Superior temporal gyrus (tissue), 1 donor: ENCODE measurements around the gene ACTR1B.
"Not testable (repeated sequence)": the region's sequence is repeated elsewhere in the genome, so short reads cannot be mapped to it uniquely, and the experiment has no call there.

Experiments
- DNase-seq: peaks from one replicate; pipeline ENCODE4 v3.0.0-alpha.2; 2016; ENCODE audit errors: extremely low spot score

ACTR1B gene

DNA sequence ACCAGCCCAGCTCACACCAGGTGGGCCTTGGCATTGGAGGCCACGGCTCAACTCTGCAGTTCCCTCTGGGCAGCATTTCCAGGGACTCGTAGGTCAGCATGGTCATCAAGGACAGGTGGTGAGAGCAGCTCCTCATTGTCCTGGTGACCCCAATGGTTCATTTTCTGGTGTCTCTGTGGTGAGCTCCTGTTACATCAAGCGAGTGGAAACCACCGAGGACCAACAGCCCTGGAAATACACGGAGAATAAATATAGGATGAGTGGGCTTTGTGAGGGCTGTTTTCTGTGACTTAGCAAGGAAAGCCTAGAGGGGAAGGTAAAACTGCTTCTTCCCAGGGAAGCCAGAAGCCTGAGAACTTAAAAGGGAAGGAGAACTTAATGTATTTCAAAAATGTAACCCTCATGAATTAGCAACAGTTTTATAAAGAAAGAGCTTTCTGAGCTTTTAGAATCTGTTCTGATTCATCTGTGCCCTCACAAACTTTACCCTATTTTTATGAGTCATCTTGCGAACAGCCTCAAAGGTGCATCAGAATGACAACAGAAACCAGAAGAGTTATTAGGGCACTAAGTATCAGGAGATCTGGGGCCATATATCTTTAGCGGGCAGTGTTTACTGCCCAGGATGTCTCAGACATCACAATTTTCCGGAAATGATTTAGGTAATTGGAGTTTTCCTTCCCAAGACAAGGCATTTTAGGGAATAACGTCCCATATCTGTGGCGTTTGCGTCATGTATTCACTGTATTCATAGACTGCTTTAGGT is 24.4 kb upstream of the ACTR1B start:
- no peak for DNase-seq

DNA sequence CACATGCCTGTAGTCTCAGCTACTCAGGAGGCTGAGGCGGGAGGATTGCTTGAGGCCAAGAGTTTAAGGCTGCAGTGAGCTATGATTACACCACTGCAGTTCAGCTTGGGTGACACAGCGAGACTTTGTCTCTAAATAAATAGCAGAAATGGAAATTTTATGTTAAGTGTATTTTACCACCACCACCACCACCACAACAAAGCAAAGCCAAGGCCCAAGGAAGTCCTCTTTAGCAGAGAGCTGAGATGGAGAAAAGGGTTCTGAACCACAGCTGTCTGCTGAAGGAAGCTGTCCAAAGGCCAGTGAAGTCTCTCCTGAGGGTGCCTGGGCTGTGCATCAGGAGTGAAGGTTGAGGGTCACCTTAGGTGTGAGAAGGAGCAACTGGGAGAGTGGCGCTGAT is 23.4 kb upstream of the ACTR1B start:
- not testable (repeated sequence) for DNase-seq

DNA sequence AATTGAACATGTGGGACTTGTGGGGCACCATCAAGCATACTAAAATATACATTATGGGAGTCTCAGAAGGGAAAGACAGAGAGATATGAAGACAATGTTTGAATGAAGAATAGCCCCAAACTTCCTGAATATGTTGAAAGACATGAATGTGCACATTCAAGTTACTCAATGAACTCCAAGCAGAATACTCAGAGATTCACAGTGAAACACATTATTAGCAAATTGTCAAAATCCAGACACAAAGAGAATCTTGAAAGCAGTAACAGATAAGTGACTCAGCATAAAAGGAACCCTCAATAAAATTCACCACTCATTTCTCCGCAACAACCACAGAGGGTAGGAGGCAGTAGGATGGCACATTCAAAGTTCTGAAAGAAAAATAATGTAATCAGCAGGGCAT is 14.5 kb upstream of the ACTR1B start:
- no peak for DNase-seq

DNA sequence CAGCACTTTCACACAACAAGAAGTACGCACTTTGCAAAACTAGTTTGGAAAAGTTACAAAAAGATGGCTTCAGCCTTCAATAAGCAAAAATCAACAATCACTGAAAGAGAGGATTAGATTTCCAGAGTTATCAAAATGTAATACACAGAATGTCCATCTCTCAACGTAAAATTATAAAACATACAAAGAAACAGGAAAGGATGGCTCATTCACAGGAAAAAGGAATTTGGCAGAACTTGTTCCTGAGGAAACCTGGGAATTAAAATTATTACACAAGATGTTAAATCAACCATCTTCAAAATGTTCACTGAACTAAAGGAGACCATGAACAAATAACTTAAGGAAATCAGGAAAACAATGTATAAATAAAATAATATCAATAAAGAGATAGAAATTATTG is 13.6 kb upstream of the ACTR1B start:
- no peak for DNase-seq

DNA sequence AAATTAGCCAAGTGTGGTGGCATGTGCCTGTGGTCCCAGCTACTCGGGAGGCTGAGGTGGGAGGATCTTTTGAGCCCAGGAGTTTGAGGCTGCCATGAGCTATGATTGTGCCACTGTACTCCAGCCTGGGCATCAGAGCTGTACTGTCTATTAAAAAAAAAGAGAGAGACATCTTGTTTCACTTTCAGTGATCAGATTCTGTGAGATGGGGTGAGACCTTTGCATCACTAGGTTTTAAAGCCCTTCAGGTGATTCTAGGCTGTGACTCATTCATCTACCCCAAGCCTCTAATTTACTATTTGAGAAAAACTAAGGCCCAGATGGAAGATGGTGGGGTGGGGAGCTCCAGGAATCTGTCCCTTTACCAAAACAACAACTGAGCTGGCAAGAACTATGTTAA is 12.8 kb upstream of the ACTR1B start:
- DNase-seq, result no peak

DNA sequence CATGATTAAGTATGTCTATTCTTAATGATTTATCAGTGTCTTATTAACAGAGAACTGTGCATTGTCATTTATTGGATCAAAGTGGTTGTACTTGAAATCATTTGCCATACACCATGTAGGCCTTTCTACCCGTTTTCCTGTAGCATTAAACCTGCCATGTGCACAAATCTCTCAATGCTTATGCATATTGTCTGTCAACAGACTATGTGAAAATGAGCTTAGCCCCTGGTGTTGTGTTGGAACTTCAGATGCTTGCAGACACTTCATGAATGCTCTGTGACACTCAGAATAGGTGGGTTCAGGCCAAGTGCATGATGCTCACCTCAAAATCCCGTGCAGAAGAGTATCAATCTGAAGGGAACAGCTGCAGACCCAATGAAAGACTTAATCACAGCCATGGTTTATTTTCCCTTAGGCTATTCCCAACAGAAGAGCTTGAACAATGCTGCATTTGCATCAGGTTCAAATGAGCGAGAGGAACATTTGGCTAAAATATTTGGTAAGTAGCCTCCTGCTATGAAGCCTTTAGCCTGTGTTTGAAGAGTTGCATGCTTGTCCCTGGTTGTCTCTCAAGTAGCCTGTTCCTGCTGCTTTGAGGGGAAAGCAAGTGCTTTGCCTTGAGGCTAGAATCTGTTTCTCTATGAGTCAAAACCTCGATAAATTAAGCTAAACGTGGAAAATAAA is 11.7 kb upstream of the ACTR1B start:
- DNase-seq, result no peak

DNA sequence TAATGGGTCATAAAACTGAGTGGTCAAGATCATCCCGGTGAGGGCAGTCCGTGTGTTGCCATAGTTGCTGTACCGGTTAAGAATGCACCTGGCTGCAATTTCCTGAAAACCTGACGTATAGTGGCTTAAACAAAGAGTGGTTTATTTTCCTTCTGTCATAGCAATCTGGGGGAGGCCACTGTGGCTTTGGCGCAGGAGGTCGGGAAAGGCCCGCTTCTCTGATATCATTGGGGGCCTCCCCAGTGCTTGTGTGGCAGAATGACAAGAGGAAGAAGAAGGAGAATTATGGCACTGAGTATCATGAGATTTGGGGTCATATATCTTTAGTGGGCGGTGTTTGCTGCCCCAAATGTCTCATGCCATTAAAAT is 10.1 kb upstream of the ACTR1B start:
- DNase-seq, result no peak

DNA sequence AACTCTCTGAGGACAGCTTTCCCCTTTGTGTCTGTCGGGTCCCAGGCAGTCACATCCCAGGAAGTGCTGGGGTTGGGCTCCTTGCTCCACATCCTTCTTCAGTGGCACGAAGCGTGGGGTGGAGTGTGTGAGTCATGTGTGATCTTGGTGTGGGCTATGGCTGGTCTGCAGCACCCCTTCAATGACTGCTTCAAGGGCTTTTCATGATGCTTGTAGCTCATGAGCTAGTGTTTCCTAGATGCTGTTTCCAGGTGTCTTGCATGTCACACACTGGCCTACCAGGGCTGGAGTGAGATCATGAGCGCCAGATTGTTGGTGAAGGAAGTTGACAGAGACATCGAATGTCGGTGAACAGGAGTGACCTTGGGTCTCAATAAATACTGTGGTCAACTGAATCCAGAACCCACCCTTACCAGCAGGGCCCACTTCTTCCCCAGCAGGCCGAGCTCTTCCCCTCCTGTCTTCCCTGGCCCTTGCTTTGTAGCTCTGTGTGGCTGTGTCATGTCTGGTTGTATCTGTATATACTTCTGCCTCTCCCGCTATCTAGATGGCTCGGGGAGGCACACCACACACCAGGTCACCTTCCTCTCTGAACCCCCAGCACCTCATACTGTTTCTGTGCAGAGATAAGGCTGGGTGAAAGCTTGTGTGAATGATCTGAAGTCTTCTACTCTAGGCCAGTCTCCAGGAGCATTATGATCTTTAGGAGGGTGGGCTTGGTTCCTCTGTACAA is 9.5 kb upstream of the ACTR1B start:
- DNase-seq, result no peak

DNA sequence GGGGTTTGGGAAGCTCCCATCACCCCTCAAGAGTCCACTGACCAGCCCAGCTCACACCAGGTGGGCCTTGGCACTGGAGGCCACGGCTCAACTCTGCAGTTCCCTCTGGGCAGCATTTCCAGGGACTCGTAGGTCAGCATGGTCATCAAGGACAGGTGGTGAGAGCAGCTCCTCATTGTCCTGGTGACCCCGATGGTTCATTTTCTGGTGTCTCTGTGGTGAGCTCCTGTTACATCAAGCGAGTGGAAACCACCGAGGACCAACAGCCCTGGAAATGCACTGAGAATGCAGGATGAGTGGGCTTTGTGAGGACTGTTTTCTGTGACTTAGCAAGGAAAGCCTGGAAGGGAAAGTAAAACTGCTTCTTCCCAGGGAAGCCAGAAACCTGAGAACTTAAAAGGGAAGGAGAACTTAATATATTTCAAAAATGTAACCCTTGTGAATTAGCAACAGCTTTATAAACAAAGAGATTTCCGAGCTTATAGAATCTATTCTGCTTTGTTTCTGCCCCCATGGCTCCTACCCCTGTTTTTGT is 8.8 kb upstream of the ACTR1B start:
- DNase-seq, result not testable (repeated sequence)

DNA sequence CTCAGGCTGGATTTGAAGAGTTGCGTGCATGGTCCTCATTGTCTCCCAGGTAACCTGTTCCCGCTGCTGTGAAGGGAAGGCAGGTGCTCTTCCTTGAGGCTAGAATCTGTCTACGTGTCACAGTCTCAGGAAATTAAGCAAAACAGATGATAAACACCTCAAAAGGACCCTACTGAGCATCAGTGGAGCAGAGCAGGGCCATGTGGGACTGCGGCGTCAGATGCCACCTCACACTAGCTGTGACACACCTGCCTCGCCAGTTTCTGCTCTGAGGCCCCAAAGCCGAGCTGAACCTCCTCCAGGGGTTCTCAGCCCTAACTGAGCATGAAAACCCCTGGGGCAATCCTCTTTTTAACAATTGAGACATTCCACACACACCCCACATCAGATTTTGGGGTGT is 7.7 kb upstream of the ACTR1B start:
- no peak for DNase-seq

DNA sequence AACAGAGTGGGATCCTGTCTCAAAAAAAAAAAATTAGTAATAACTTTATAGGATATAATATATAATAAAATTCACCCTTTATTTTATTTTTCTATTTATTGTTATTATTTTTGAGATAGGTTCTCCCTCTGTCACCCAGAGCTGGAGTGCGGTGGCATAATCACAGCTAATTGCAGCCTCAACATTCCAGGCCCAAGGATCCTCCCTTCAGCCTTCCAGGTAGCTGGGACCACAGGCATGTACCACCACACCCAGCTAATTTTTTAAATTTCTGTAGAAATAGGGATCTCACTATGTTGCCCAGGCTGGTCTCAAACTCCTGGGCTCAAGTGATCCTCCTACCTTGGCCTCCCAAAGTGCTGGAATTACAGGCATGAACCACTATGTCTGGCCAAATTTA is 6.6 kb upstream of the ACTR1B start:
- DNase-seq, result no peak

DNA sequence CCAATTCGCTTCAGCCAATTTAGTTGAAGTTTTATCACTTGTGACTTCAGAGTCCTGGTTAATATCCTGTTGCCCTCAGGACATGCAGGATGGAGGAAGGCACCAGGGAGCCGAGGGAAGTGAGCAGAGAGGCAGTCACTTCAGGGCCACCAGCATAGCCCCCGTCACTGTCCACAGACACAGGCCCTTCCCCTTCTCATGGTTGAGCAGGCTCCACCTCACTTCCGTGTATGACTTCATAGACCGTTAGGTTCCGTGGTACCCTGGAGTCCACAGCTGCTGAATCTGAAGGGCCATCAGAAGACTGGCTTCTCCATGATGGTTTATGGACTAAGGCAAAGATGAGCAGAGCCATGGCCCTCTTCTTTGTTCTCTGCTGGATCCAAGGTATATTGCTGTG is 5.6 kb upstream of the ACTR1B start, which contains the start of gene C2orf92:
TSS of gene C2orf92 (plus strand) at position 266 of the 400 bp plus-strand sequence. CDS start at position 342, 76 bp downstream.
- no peak for DNase-seq

DNA sequence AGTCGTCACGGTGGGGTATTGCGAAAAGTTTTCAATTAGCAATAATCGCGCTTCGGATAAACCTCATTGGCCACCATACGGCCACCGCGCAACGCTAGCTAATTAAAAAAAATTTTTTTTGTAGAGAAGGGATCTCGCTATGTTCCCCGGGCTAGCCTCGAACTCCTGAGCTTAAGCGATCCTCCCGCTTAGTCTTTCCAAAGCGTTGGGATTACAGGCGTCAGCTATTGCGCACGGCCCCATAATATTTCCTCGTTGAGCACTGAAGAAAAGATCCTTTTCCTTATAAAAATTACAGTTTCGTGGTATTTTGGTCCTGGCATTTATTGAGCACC is 759 bp upstream of the ACTR1B start:
- DNase-seq, result no peak

DNA sequence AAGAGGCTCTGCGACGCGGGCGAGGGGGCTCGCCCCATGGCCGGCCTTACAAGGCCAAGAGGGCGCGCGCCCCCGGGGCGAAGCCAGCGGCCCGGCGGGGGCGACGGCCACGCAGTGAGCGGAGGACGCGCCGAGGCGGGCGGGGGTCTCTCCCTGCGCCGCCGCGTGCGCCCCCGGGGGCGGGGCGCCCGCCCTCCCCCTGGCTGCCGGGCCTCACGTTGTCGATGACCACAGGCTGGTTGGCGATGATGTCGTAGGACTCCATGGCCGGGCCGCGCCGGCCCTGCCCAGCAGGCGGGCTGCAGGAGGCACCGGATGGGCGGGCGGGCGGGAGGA is 250 bp downstream of the ACTR1B start:
- DNase-seq, result no peak

DNA sequence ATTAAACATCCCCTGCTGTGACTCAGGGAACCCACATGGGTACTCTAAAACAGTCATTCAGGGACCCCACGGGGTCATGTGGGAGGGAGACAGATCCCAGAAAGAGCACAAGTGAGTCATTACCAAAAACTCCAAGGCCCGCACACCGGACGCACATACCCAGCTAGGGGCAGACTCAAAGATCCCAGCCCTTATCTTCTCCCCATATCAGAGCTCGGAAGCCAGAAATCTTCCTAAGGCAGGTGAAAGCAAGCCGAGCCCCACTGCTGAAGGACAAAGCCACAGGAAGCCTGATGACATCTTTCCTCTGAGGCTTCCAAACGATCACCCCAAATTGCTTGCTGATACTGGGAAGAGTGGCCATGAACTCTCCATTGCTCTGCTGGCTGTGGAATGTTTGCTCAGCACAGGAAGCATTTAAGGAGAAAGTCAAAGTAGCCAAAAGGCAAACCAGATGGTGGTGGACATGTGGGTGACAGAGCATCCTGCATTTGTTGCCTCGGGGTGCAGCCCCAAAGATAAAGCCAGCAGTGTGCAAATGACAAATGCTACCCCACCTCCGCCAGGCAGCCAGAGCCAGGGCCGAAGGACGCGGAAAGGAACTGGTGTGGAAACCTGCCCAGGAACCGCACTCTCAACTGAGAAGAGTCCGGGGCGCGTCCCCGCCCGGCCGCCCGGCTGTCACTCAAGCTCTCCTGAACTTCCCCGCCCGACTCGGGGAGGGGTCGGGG is 784 bp downstream of the ACTR1B start:
- peak; percentile 58 for DNase-seq

DNA sequence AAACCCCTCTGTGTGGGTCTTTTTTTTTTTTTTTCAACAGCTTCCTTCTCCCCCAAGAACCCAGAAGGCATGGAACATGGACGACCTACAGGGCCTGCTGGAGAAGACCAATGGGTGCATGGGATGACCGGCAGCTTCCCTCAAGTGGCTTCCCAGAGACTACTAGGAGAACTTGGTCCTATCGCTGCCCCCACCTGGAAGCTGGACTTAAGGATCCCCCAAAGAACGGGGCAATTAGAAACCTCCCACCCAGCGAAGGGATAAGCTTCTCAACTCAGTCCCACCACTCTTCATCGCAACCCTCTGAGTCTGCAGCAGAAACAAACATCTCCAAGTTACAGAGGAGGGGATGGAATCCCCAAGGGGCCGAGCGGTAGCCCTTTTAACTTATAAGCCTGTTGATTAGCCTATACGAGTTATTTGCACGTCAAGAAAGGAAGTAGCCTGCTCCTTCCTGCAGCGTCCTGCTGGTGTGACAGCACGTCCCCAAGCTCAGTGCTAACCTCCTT is 1.4 kb downstream of the ACTR1B start:
- no peak for DNase-seq

DNA sequence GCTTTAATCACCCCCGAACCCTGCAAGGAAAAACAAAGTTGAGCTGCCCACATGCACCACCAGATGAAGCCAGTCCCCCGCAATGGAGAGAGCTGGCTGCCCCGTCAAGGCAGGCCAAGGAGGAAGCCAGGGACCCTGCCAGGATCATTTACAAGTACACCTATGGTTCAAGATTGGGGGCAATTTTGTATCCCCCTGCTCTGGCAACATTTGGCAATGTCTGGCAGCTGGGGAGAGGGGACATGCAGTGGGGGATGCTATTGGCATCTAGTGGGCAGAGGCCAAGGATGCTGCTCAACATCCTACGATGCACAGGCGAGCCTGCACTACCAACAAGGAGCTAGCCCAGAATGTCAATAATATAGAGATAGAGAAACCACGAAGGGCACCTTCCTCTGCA is 1.9 kb downstream of the ACTR1B start:
- no peak for DNase-seq

DNA sequence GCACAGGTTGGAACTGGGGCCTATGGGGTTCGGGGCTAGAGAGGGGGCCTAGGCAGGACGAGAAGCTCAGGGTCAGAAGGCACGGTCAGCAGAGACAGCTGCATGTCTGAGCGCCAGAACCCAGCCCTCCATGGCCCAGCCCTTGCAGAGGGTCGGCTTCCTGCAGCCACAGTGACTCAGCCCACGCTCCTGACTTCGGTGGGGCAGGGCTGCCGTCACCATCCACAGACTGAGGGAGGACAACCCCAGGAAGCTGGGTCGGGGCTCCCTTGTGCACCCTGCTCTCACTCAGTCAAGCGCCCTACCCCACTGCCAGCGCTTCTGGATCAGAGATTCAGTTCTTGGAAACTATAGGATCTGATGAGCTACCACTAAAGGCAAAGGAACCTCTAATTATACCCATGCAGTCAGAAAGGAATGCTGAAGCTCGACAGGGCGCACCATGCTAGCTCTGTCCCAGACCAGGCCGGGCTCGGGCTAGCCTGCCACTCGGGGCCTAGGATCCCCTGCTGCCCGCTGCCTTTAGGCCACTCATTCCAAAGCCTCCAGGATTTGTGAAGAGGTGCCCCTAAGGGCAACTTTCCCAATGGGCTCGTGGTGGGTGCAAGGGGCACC is 3.0 kb downstream of the ACTR1B start:
- no peak for DNase-seq

DNA sequence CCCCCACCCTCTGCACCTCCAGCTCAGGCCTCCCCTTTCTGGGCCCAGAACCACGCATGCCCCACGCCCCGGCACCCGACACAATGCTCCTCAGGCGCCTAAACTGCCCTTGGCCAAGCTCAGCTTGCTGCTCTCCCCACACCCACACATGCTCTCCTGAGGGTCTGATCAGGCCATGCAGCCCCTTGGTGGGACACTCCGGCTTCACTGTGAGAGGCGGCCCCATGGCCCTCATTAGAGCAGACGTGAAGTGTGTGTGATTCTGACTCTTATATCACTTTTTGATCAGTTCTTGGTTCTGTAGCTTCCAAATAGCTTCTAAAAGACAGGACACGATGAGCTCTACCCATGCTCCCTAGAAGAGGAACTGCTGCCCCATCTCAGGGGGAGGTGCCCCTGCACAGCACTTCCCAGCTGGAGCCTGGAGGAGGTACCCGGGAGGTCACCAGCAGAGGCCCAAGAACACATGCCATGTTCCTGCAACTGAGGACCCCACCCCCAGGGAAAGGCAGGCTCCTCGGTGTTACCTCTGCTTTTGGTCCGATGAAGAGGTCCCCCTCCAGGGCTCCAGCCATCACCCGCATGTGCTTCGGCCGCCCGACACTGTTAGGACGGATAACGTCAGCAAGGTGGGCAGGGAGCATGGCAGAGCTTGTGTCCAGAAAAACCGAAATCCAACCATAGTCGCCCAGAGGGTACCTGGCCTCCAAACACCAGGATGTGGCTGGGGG is 3.6 kb downstream of the ACTR1B start:
- no peak for DNase-seq

DNA sequence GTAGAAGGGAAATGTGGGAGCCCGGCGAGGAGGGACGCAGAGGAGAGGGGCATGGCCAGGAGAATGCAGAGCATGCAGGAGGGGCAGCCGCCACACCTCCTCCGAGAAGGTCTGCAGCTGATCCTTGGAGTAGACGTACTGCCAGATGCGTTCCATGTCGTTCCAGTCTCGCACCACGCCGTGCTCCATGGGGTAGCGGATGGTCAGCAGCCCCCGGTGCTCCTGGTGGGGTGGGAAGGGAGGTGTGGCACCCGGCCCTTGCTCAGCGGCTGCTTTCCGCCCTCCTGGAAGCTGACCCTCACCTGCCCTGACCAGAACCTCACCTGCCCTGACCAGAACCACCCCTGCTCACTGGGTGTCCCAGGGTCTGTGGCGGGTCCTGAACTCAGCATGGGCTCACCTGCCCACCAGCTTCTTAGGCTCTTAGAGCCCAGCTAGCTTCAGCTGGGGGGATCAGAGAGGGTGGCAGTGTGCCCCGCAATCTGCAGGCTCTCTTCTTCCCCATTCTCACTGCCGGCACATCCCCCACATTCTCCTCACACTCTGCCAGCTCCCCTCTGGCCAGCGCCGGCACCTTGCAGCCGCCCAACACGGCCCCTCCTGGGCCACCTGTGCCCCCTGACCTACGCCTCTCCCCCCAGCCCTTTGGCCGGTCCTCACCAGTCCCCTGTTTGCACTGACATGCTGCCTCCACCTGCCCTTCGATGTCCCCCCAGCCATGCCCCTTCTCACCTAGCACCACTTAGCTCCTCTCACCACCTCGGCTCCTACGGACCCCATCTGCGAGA is 4.4 kb downstream of the ACTR1B start:
- no peak for DNase-seq
